Measurements from ENCODE around the gene CLEC20A.

CLEC20A gene

DNA sequence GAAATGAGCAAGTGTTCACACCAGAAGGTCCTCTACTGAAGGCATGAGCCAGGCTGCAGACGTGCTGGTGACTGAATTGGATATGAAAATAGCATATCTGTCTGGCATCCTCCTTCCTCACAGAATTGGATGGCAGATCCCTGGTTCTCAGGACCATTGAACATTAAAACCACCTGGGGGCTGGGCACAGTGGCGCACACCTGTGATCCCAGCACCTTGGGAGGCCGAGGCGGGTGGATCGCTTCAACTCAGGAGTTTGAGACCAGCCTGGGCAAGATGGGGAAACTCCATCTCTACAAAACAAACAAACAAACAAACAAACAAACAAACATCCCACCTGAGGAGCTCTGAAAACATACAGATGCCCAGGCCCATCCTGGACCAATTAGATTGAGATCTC, 39.6 kb upstream of the CLEC20A start:
- TF ChIP-seq, protein P1, sequence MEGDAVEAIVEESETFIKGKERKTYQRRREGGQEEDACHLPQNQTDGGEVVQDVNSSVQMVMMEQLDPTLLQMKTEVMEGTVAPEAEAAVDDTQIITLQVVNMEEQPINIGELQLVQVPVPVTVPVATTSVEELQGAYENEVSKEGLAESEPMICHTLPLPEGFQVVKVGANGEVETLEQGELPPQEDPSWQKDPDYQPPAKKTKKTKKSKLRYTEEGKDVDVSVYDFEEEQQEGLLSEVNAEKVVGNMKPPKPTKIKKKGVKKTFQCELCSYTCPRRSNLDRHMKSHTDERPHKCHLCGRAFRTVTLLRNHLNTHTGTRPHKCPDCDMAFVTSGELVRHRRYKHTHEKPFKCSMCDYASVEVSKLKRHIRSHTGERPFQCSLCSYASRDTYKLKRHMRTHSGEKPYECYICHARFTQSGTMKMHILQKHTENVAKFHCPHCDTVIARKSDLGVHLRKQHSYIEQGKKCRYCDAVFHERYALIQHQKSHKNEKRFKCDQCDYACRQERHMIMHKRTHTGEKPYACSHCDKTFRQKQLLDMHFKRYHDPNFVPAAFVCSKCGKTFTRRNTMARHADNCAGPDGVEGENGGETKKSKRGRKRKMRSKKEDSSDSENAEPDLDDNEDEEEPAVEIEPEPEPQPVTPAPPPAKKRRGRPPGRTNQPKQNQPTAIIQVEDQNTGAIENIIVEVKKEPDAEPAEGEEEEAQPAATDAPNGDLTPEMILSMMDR (conservative IDR thresholded peaks at IDR 0.05; ENCODE audit: low read depth, low read length) = no peak

DNA sequence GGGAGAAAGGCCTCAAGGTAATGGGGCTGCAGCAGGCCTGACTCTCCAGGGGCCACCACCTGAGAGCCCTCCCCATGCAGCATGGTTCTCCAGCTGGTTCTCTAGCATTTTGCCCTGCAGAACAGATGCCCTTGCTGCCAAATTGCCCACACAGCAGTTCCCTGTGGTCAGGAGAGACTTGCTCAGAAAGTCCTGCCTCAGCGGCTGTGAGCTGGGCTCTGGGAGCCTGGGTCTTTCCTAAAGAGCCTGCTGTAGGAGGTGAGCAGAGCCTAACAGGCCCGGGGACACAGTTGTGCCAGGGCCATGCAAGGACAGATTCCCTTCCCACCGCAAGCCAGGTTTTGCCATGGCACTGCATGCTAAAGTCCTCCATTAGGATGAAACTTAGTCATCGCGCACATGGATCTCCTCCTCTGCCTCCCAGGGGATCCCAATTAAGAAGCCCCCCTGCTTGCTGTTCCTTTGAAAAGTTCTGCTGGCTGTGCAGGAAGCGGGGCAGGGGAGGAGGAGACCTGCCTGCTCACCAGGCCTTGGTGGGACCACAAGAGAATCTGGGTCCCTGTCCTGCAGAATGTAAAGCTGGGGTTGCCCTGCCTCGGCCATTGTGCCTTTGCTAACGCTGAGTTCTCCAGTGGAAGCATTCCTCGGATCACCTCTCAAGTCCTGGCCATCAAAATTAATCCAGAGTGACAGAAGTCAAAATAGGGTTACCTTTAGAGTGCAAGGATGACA, 37.5 kb upstream of the CLEC20A start:
- DNase-seq (ENCODE audit: low read depth) = no peak
- TF ChIP-seq, protein P1 (conservative IDR thresholded peaks at IDR 0.05; ENCODE audit: low read depth, low read length) = no peak
- H3K4me3 ChIP-seq (ENCODE audit: low read depth, low read length) = no peak overlapping the region

More for the DNA sequence above, 39.6 kb upstream of the CLEC20A start:
- no peak for DNase-seq (ENCODE audit: low read depth)
- no peak overlapping the region for H3K4me3 ChIP-seq (ENCODE audit: low read depth, low read length)

DNA sequence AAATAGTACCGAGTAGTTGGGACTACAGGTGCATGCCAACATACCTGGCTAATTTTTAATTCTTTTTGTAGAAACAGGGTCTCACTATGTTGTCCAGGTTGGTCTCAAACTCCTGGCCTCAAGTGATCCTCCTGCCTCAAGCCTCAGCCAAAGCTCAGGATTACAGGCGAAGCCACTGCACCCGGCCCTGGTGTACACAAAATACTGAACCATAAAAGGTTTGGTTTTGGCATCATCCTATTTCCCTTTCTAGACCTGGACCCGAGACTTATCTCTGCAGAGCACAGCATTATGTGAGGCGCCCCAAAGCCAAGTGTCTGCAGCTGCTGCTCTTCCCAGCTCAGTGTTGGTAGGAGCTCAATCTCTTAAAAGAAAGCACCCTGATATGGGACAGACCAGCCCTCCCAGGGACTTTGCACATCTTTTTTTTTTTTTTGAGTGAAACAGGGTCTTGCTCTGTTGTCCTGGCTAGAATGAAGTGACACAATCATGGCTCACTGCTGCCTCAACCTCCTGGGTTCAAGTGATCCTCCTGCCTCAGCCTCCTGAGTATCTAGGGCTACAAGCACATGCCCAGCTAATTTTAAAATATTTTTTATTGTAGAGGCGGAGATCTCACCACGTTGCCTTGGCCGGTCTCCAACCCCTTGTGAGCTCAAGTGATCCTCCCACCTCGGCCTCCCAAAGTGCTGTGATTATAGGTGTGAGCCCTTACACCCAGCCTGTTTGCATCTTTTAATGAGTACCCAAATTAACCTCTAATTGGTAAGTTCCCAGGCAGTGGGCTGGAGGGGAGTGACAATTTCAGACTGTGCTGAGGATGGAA, 36.6 kb upstream of the CLEC20A start:
- H3K4me3 ChIP-seq (ENCODE audit: low read depth, low read length) = no peak overlapping the region
- TF ChIP-seq, protein P1 (conservative IDR thresholded peaks at IDR 0.05; ENCODE audit: low read depth, low read length) = no peak
- DNase-seq (ENCODE audit: low read depth) = no peak

DNA sequence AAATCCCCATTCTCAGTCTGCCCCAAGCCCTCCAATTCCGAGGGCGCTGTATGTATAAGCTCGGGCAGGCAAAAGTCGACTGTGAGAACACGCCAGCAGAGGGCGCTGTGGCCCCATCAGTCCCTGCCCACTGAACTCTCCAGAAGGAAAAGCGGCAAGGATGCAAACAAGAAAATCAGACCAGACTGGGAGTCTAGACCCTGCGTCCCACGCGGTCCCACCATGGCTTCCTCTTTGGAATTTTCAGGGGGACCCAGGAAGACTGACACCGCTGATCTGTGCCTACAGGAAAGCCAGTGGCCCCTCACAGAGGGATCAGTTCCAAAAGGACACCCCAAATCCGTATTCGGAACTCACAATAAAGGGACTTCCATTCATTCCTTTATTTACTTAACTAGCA, 35.6 kb upstream of the CLEC20A start:
- peak; percentile 89 for DNase-seq (ENCODE audit: low read depth)
- TF ChIP-seq, protein P1 (conservative IDR thresholded peaks at IDR 0.05; ENCODE audit: low read depth, low read length) = peak; percentile 91
- H3K4me3 ChIP-seq (ENCODE audit: low read depth, low read length) = no peak overlapping the region

DNA sequence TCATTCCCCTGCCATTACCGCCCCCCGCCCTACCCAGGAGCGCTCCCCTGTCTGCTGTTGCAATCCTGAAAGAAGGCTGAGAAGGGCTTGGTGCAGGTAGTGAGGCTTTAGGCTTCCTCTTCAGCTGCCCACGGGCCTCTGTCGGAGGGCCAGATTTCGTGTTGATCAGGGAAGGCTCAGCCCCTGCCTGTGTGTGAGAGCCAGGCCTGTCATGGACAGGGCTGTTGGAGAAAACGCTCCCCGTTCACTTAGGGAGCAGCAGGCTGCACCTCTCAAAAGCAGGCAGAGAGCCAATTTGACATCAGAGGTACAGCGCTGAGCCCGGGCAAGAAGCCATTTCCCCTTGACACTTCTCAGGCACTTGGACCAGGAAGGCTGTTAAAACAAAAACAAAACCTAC, 35.1 kb upstream of the CLEC20A start:
- H3K4me3 ChIP-seq (ENCODE audit: low read depth, low read length) = no peak overlapping the region
- TF ChIP-seq, protein P1 (conservative IDR thresholded peaks at IDR 0.05; ENCODE audit: low read depth, low read length) = no peak
- no peak for DNase-seq (ENCODE audit: low read depth)

DNA sequence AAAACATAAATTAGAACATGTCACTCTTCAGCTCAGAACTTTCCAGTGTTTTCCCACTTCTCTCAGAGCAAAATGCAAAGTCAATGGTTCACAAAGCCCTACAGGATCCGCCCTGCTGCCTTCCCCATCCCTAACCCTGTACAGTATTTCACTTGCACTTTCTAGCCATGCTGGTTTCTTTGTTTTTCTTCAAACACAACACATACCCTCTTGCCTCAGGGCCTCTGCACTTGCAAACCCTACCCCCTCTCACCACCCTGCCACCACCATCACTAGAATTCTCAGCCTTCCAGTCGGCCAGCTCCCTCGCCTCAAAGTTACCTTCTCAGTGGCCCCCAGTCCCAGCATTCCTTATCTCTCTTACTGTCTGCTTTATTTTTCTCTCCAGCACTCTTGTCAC, 33.7 kb upstream of the CLEC20A start:
- TF ChIP-seq, protein P1 (conservative IDR thresholded peaks at IDR 0.05; ENCODE audit: low read depth, low read length) = no peak
- no peak overlapping the region for H3K4me3 ChIP-seq (ENCODE audit: low read depth, low read length)
- no peak for DNase-seq (ENCODE audit: low read depth)
